HepG2 (cell line): ENCODE results near the gene PCDHA6. TPM values are rescaled to one million over a fixed set of nuclear protein-coding genes. Genes with fewer than 3 reads are reported as not detected.

Experiments used
- ARNT2 ChIP-seq: sonication (generic); formaldehyde crosslinking; IDR thresholded peaks from 2 replicates; pipeline ENCODE4 v1.8.0; 2022; ENCODE audit warnings: mild to moderate bottlenecking, low read depth, missing genetic modification reagents, moderate library complexity
- ASH2L ChIP-seq: fragments of 300-600, 200-600 bp; sonication (generic); IDR thresholded peaks from 2 replicates; pipeline ENCODE4 v1.7.0; 2017; ENCODE audit warnings: low read depth, mild to moderate bottlenecking, moderate library complexity, mixed read lengths, low read length; ENCODE audit not compliant: insufficient read length
- CEBPG ChIP-seq: IDR thresholded peaks from 2 replicates; pipeline ENCODE4 v1.6.1; 2016
- HNRNPLL ChIP-seq: fragments of 200-400 bp; formaldehyde crosslinking; IDR thresholded peaks from 2 replicates; pipeline ENCODE4 v1.6.1; 2017; ENCODE audit warnings: mild to moderate bottlenecking, low read depth, low read length; ENCODE audit not compliant: poor library complexity, severe bottlenecking
- RFX1 ChIP-seq: fragments of 450-650 bp; IDR thresholded peaks from 2 replicates; pipeline ENCODE4 v1.6.1; 2017
- STAG1 ChIP-seq: sonication (generic); formaldehyde crosslinking; IDR thresholded peaks from 2 replicates; pipeline ENCODE4 v1.4.0; 2020; ENCODE audit warnings: missing genetic modification reagents
- TBX2 ChIP-seq: sonication (generic); formaldehyde crosslinking; IDR thresholded peaks from 2 replicates; pipeline ENCODE4 v1.5.0; 2020; ENCODE audit warnings: missing genetic modification reagents, mild to moderate bottlenecking, borderline replicate concordance
- ZNF230 ChIP-seq: sonication (generic); formaldehyde crosslinking; IDR thresholded peaks from 2 replicates; pipeline ENCODE4 v1.4.0; 2020; ENCODE audit warnings: mild to moderate bottlenecking, missing genetic modification reagents
- ZNF687 ChIP-seq: sonication (generic); formaldehyde crosslinking; IDR thresholded peaks from 2 replicates; pipeline ENCODE4 v1.5.1; 2020; ENCODE audit warnings: mild to moderate bottlenecking, missing genetic modification reagents, moderate library complexity
- polyA plus RNA-seq, 8 experiments: library from polyadenylated mRNA; depleted of rRNA in 3 of 8; stranded (reverse) in 7 of 8; unstranded in 1 of 8; fragments of >200 nt; fragmentation: Illumina TruSeq in 4 of 8; extraction: Trizol in 4 of 8; gene quantifications; 2 replicates each; pipeline versions ENCODE4 v1.2.1 to v1.2.3, GENCODE V29; 2011 to 2016; ENCODE audit warnings: low read depth in 4 of 8, missing spikeins in 1 of 8, mixed read lengths in 1 of 8; ENCODE audit not compliant: insufficient read depth in 1 of 8
- total RNA-seq, 5 experiments: library from RNA; depleted of rRNA; stranded (reverse); fragments of >200 nt; fragmentation: Illumina TruSeq; extraction: Trizol; gene quantifications; 2 replicates each; pipeline ENCODE4 v1.2.3, GENCODE V29; 2016; ENCODE audit warnings: low read depth in 1 of 5
- TF ChIP-seq, protein P1 (sequence below): sonication (generic); formaldehyde crosslinking; IDR thresholded peaks from 2 replicates; pipeline ENCODE4 v1.4.0; 2020; ENCODE audit warnings: missing genetic modification reagents
- TF ChIP-seq, protein P2 (sequence below): sonication (generic); formaldehyde crosslinking; IDR thresholded peaks from 2 replicates; pipeline ENCODE4 v1.9.0; 2021; ENCODE audit warnings: mild to moderate bottlenecking, missing genetic modification reagents

PCDHA6 gene
- total and polyA plus RNA-seq, 2 of the 13 experiments (the other 11 are each of a cell fraction or from before 2014, with no cell fraction given): not detected

- TF ChIP-seq, protein P1, sequence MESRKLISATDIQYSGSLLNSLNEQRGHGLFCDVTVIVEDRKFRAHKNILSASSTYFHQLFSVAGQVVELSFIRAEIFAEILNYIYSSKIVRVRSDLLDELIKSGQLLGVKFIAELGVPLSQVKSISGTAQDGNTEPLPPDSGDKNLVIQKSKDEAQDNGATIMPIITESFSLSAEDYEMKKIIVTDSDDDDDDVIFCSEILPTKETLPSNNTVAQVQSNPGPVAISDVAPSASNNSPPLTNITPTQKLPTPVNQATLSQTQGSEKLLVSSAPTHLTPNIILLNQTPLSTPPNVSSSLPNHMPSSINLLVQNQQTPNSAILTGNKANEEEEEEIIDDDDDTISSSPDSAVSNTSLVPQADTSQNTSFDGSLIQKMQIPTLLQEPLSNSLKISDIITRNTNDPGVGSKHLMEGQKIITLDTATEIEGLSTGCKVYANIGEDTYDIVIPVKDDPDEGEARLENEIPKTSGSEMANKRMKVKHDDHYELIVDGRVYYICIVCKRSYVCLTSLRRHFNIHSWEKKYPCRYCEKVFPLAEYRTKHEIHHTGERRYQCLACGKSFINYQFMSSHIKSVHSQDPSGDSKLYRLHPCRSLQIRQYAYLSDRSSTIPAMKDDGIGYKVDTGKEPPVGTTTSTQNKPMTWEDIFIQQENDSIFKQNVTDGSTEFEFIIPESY (CRISPR knock-in tag): peak; percentile 53; the same call in 1 of the 2 replicates
- TF ChIP-seq ZNF687 (CRISPR knock-in tag): peak; percentile 46
- TF ChIP-seq, protein P2, sequence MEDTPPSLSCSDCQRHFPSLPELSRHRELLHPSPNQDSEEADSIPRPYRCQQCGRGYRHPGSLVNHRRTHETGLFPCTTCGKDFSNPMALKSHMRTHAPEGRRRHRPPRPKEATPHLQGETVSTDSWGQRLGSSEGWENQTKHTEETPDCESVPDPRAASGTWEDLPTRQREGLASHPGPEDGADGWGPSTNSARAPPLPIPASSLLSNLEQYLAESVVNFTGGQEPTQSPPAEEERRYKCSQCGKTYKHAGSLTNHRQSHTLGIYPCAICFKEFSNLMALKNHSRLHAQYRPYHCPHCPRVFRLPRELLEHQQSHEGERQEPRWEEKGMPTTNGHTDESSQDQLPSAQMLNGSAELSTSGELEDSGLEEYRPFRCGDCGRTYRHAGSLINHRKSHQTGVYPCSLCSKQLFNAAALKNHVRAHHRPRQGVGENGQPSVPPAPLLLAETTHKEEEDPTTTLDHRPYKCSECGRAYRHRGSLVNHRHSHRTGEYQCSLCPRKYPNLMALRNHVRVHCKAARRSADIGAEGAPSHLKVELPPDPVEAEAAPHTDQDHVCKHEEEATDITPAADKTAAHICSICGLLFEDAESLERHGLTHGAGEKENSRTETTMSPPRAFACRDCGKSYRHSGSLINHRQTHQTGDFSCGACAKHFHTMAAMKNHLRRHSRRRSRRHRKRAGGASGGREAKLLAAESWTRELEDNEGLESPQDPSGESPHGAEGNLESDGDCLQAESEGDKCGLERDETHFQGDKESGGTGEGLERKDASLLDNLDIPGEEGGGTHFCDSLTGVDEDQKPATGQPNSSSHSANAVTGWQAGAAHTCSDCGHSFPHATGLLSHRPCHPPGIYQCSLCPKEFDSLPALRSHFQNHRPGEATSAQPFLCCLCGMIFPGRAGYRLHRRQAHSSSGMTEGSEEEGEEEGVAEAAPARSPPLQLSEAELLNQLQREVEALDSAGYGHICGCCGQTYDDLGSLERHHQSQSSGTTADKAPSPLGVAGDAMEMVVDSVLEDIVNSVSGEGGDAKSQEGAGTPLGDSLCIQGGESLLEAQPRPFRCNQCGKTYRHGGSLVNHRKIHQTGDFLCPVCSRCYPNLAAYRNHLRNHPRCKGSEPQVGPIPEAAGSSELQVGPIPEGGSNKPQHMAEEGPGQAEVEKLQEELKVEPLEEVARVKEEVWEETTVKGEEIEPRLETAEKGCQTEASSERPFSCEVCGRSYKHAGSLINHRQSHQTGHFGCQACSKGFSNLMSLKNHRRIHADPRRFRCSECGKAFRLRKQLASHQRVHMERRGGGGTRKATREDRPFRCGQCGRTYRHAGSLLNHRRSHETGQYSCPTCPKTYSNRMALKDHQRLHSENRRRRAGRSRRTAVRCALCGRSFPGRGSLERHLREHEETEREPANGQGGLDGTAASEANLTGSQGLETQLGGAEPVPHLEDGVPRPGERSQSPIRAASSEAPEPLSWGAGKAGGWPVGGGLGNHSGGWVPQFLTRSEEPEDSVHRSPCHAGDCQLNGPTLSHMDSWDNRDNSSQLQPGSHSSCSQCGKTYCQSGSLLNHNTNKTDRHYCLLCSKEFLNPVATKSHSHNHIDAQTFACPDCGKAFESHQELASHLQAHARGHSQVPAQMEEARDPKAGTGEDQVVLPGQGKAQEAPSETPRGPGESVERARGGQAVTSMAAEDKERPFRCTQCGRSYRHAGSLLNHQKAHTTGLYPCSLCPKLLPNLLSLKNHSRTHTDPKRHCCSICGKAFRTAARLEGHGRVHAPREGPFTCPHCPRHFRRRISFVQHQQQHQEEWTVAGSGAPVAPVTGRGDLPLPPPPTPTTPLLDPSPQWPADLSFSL (CRISPR knock-in tag): no peak
- no peak for TF ChIP-seq RFX1
- TF ChIP-seq ARNT2 (CRISPR knock-in tag): 0 out of 2 replicates have a peak, but pooled peaks have one; percentile 23
- peak; percentile 77 for TF ChIP-seq CEBPG (CRISPR knock-in tag)
- no peak for TF ChIP-seq ZNF230 (CRISPR knock-in tag)
- TF ChIP-seq STAG1 (CRISPR knock-in tag): peak; percentile 74
- 0 out of 2 replicates have a peak, but pooled peaks have one; percentile 34 for TF ChIP-seq TBX2 (CRISPR knock-in tag)
- TF ChIP-seq ASH2L: no peak
- peak; percentile 22 for TF ChIP-seq HNRNPLL
These were observed 41.2 kb downstream of the PCDHA6 start, which contains the start of gene PCDHA11 (continued) for GRCh38 chr5:140868721-140869554.
